GM19463 (cell line): ENCODE measurements around the gene KRT3.

Experiments
- ATAC-seq: cut with Tn5 transposase; IDR thresholded peaks from one replicate; pipeline ENCODE4 v1.9.1; 2021; ENCODE audit warnings: mild to moderate bottlenecking, moderate library complexity; ENCODE audit not compliant: unreplicated experiment

KRT3 gene

GRCh38 chr12:52814710-52815155 is 18.8 kb upstream of the KRT3 start:
- no peak for ATAC-seq

DNA sequence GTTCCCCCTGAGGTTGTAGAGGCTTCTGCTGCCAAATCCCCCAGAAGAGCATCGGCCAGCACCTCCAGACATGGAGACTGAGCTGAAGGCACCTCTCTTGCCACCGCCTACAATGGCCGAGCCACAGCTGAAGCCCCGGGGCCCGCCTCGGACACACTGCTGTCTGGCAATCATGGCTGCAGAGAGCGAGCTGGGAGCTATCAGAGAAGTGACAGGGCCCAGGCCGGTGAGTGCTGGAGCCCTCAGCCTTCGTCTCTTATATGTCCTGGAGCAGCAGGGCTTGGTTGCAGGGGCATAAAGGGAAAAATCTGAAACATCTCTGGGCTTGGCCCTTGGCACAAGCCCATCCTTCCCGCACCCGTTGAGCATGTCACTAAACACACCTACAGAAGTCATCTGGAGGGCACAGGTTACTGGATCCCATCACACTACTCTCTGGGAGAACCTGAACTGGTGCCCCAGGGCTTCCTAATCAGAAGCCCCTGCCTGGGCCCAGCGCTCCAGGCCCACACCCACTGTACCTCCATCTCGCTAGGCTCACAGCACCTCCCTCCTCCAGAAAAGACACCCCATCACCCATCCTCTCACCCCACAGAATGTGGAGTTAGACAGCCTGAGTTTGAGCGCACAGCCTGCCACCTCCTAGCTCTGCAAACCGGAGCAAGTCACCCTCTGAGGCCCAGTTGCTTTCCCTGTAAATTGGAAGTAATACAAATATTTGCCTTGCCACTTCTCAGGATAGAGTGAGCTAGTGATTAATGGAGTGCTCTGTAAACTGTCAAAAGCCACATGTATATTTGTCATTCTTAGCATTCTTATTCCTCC is 18.2 kb upstream of the KRT3 start, which contains the start of gene KRT4:
Gene KRT4, minus strand, starts transcription at position 232 of the 825 bp plus-strand sequence. Its CDS starts 58 bp downstream, at position 174.
- no peak for ATAC-seq

DNA sequence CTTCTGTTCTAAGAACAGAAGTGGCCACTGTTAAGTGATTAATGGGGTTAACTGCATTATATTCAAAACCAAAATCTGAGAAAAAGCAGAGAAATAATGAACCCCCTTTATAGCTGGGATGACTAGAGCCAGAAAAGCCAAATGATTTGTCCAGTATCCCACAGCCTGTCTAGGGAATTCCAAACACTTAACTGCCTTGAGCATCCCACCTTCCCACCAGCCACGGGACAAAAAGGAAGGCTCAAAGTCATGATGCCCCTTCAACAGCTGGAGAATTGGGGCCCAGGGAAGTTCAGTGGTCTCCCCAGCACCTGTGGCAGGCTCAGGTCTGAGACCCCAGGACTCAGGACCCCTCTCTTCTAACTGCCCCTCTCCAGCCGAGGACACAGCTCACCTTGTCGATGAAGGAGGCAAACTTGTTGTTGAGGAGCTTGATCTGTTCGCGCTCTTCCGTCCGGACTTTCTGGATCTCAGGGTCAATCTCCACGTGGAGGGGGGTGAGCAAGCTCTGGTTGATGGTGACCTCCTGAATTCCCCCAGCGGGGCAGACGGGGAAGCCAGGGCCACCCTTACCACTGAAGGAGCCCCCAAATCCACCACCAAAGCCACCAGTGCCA is 17.4 kb upstream of the KRT3 start:
- no peak for ATAC-seq

- ATAC-seq, result no peak
These were observed 16.8 kb upstream of the KRT3 start for GRCh38 chr12:52812749-52813148.

DNA sequence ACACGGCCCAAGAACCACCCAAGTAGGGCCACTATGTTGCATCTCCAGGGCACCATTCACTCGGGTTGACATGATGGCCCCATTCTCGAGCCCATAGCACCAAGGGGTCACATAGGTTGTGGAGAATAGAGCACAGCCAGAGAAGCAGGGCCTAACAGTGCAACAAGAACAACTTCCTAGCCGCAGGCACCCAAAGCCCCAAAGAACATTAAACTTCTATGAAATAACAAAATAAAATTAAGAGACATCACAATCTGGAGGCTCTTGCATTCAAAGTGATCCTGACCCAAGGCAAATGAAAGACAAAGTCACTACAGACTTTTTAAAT is 16.1 kb upstream of the KRT3 start:
- ATAC-seq, result no peak

DNA sequence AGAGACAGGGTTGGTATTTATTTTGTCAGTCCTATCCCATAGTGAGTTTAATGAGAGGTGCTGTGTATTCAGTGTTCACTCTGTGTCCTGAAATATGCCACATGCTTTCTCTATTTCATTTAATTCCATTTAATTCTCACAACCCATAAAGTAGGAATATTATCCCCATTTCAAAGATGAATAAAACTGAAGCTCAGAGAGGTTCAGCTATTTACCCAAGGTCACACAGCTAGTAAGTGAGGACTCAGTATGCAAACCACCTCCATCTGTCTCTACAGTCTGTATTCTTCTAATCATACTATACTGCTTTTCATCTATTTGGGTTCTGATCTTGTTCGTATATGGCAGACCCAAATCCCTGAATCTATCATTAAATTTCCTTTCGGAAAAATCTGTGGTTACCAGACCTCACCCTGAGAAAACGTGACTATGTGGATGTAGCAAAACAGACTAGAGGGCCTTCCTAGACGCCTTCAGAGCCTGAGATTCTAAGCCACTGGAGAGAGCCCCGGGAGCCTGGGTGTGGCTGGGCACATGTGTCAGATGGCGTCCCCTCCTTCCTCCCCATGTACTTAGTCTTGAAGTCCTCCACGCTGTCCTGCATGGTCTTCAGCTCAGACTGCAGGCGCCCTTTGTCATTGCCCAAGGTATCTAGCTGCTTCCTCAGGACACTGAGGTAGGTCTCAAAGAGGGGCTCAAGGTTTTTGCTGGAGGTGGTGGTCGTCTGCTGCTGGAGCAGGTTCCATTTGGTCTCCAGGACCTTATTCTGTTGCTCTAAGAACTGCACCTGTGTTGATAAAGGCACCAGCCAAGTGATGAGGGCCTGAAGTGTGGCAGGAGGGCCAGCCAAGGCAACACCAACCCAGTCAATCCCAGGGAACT is 15.5 kb upstream of the KRT3 start:
- ATAC-seq, result no peak

- no peak for ATAC-seq
These were observed 14.6 kb upstream of the KRT3 start for GRCh38 chr12:52810554-52810953.

GRCh38 chr12:52809166-52809565 is 13.2 kb upstream of the KRT3 start:
- ATAC-seq, result no peak

DNA sequence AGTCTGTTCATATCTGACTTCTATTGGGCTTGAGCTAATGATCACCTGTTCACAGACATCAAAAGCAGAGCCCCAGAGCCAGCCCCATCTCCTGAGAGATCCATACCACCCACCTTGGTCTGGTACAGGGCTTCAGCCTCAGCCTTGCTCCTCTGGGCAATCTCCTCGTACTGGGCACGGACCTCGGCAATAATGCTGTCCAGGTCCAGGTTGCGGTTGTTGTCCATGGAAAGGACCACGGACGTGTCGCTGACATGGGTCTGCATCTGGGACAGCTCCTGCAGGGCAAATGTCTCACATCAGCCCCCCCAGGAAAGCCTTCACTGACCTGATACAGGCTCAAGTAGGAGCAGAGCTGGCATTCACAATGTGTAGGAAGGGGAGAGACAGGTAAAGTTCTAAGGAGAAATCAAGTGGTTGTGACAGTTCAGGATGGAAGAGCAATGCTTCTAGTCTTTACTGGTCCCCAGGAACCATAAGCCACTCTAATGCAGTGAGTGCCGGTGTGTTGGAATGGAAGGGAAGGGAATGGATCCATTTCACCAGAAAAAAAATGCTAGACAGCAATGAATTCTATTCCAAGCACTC is 12.8 kb upstream of the KRT3 start:
- no peak for ATAC-seq

DNA sequence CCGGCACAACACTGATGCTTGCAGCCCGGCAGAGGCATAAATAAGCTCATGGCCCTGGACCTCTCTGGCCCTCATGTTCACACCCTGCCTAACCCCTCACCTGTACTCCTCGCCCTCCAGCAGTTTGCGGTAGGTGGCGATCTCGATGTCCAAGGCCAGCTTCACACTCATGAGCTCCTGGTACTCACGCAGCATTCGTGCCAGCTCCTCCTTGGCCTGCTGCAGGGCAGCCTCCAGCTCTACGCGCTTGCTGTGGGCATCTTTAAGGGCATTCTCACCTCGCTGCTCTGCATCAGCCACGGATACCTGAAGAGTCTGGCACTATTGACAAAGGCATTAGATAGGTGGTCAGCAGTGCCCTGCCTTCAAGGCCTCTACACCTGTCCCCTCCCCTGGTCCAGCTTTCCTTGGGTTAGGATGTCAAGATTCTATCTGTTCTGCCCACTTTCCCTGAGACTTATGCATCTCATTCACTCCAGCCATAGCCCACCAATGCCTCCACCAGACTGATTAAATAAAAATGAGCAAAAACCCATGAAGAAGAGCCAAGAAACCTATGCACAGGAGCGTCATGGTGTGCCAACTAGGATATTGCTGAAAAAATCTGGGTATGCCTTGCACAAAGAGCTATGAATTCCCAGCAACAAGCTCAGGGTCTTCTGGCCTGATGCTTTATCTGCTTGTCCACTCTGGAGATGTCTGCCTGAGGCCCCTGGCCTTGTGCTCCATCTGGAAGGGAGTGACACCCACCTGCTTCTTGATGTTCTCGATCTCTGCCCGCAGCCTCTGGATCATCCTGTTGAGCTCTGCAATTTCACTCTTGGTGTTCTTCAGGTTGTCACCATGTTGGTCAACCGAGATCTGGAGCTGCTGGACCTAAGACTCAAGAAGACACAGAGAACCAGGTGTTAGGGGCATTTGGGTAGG is 11.9 kb upstream of the KRT3 start:
- no peak for ATAC-seq

- ATAC-seq, result no peak
These were observed 11.1 kb upstream of the KRT3 start for GRCh38 chr12:52806821-52807543.

GRCh38 chr12:52806169-52806811 is 10.4 kb upstream of the KRT3 start:
- ATAC-seq, result no peak

- ATAC-seq, result no peak
These were observed 9.8 kb upstream of the KRT3 start for GRCh38 chr12:52805739-52806138.

DNA sequence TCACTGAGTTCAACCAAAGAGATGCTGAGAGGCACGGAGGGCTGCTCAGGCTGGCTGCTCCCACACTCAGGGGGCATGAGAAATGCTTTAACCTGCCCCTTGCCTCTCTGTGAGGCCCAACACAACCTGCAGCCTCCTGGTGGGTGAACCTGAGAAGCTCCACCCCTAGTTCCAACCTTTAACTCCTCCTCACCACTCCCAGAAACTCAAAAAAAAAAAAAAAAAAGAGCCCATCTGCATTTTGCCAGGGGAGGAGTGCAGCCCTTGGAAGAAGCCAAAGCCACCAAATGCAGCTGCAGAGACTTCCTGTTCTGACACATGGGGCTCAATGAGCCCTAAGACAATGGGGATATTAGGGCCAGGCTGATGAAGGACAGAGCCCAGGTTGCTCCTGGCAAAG is 9.1 kb upstream of the KRT3 start:
- no peak for ATAC-seq

DNA sequence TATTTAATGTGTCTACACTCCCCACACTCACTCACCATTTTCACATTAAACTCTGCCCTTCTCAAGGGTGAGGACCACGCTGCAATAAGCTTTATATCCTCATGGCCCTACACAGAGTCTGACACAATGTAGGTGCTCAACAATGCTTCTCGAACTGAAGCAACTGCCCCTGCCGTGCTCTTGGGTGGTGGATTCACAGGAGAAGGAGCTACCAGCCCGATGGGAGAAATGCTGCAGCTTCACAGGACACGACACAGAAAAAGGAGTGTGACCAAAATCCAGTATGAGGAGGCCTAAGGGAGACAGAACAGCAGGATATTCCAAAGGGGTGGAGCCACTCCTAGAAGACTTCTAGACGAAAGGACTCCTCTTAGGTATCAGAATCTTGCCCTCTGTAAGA is 6.5 kb upstream of the KRT3 start:
- ATAC-seq, result no peak

DNA sequence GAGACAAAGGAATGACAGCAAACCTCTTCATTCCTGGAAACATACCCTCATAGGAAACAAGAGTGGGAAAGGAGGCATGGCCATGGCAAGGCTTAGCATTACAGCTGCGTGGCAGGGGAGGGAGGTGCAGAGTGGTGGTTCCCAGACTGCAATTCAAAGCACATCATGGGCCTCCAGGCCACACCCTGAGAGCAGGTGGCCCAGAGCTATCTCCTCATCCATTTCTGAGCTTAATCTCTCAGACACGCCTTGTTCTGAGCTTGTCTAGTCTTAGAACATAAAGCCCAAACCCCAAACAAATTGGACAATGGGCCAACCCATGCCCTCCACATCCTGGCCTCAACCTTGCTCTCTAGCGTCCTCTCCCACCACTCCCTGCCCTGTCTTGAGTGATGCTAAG is 5.9 kb upstream of the KRT3 start:
- no peak for ATAC-seq

- no peak for ATAC-seq
These were observed 4.5 kb upstream of the KRT3 start for GRCh38 chr12:52800259-52800917.

DNA sequence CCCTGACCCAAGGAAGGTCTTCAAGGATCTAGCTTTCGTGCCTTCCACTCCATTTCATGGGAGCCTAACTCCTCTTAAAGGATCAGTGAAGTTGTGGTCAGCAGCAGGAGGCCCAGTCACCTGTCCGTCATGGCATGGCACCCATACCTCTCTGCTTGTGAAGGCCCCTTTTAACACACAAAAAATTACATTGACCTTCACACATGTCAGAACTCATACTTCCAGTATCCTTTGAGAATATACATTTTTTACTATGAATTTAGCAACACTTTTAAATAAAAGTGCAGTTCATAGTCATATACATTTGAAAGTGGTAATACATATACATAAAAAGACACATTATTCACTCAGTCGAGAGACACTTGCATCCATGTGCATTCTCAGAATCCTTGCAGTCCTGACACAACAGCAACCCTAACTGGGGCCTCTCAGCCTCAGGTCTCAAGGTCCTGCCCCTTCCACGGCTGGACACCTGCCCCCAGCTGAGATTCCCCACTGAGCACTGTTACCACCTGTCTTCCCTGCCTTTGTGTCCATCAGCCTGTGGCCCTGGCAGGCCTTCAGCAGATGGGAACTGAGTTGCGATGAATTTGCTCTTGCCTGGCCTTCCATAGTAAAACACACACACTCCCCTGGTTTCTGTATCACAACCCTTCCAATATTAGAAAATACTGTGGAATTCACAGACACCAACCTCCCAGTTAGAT is 3.7 kb upstream of the KRT3 start:
- ATAC-seq, result no peak
